HG03066 (cell line): ENCODE measurements around the gene ZG16B.

Experiments used
- ATAC-seq: cut with Tn5 transposase; IDR thresholded peaks from one replicate; pipeline ENCODE4 v1.9.1; 2021; ENCODE audit warnings: low read depth; ENCODE audit not compliant: unreplicated experiment

Gene ZG16B

GRCh38 chr16:2803545-2804195 lies 26.4 kb upstream of the ZG16B start:
- no peak for ATAC-seq

DNA sequence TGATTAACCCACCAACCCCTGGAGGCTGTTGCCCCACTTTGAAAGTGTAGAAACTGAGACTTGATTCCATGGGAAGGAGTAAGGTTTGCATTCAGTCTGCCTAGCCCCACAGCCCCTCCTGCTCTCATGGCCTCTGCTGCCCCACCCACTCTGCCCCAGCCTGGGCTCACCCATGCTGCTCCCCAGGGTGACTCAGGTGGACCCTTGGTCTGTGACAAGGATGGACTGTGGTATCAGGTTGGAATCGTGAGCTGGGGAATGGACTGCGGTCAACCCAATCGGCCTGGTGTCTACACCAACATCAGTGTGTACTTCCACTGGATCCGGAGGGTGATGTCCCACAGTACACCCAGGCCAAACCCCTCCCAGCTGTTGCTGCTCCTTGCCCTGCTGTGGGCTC lies 25.4 kb upstream of the ZG16B start:
- ATAC-seq = no peak

GRCh38 chr16:2806286-2806685 lies 23.8 kb upstream of the ZG16B start:
- ATAC-seq = no peak

GRCh38 chr16:2808181-2808580 lies 21.9 kb upstream of the ZG16B start:
- no peak for ATAC-seq

GRCh38 chr16:2809149-2809760 lies 20.8 kb upstream of the ZG16B start:
- ATAC-seq = no peak

DNA sequence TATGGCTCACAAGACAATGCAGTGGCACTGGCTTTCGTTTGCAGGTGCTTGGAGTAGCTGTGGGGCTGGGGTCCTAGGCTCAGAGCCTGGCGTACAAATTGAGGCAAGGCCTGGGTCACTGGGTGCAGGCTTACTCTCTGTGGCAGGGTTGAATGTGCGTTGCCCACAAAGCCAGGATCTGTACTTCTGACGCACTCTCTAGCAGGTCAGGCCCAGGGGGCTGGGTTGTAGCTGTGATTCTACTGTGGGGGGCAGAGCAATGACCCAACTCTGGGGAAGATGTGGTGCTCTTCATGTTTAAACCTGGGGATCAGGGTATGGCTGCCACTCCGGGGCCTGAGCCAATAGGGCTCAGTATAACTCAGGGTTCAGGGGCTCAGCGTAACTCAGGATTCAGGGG lies 19.5 kb upstream of the ZG16B start:
- ATAC-seq = no peak

DNA sequence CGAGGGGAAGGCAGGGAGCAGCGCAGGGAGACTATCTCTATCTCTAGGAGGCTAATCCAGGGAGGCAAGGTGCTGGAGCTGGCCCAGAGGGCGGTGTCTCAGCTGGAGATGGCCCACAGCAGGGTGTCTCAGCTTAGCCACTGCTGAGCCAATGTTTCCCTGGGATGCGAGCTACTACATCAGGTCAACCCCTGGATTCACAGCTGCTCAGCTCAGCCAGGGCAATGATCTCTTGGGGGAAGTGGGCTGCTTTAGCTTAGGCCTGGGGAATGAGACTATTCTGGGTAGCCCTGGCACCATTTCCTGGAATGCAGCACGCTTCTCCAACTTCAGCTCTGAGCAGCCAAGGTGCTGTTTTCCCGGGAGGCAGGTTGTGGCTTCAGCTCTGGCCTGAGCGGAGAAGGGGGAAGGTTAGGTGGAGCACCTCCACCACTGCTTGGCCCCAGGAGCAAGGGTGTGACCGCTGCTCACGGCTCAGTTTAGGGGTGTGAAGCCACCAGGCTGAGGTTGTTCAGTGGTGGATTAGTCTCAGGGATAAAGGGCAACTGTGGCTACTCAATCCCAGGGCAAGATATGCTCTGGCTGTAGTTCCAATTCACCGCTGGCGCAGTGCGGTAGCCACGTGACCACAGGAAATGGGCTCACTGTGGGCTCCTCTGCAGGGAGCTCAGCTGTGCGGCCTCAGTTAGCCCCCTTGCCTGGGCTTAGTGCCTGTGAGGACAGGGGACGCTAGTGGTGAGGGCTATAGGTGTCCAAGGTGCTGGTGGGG lies 18.2 kb upstream of the ZG16B start:
- ATAC-seq = no peak

GRCh38 chr16:2813771-2814221 lies 16.3 kb upstream of the ZG16B start:
- no peak for ATAC-seq

GRCh38 chr16:2814551-2815298 lies 15.4 kb upstream of the ZG16B start:
- ATAC-seq = no peak

DNA sequence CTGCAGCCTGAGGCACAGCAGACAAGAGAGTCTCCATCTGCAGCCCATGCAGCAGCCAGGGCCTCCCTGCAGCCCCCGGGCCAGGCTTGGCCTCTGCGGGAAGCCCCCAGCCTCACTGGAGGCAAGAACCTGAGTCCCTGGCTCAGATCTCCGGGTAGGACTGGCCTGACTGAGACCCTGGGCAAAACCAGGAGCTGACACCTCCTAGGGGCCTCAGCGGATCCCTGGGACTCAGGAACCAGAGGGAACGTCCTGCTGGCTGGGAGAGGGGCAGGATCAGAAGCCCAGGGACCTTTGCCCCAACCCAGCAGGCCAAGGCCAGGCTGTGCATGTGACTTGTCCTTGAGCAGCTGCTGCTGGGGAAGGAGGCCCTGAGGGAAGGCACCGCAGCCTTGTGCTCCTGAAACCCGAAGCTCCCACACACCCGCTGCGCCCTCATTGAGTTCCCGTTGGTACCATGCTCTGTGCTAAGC lies 14.8 kb upstream of the ZG16B start:
- ATAC-seq = no peak

DNA sequence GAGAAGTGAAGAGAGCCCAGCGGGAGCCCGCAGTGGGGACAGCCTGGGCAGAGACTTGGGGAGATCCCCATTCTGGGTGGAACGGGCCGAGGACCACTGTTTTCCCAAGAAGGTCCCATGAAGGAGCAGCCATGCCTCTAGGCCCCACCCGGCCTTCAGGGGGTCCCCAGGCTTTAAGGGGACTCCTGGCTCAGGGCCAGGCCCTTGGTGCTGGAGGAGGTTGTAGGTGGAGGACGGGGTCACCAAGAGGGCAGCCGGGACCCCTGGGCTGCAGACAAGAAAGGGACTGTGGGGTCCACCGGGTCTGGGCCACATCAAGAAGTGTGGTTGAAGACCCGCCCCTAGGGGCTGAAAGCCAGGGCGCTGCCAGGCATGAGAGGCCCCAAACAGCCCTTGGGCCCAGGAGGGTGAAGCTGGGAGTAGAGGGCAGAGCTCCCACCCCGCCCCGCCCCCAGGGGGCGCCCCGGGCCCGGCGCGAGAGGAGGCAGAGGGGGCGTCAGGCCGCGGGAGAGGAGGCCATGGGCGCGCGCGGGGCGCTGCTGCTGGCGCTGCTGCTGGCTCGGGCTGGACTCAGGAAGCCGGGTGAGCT lies 13.3 kb upstream of the ZG16B start, which contains the start of gene PRSS21:
PRSS21 (plus strand) TSS at position 487 of the 589 bp plus-strand sequence; CDS start at position 519, 32 bp downstream.
- ATAC-seq = no peak

GRCh38 chr16:2817340-2818271 lies 12.5 kb upstream of the ZG16B start:
- ATAC-seq = no peak

DNA sequence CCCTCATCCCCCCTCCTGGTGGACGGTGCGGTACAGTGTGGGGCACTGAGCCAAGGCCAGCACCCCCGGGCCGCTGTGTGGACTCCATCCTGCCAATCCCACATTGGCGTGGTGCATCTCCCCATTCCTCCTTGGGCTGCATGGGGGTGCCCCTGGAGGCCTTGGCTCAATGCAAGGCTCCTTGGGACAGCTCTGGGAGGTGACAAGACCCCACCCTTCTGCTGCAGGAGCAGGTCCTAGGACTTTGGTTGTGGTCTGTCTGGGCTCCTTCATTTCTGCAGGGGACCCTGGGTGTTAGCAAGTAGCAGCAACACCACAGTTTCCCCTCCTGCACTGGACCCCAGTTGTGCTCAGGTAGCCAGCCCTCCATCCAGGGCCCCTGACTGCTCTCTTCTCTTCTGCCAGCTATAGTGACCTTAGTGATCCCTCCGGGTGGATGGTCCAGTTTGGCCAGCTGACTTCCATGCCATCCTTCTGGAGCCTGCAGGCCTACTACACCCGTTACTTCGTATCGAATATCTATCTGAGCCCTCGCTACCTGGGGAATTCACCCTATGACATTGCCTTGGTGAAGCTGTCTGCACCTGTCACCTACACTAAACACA lies 11.7 kb upstream of the ZG16B start:
- ATAC-seq = no peak

DNA sequence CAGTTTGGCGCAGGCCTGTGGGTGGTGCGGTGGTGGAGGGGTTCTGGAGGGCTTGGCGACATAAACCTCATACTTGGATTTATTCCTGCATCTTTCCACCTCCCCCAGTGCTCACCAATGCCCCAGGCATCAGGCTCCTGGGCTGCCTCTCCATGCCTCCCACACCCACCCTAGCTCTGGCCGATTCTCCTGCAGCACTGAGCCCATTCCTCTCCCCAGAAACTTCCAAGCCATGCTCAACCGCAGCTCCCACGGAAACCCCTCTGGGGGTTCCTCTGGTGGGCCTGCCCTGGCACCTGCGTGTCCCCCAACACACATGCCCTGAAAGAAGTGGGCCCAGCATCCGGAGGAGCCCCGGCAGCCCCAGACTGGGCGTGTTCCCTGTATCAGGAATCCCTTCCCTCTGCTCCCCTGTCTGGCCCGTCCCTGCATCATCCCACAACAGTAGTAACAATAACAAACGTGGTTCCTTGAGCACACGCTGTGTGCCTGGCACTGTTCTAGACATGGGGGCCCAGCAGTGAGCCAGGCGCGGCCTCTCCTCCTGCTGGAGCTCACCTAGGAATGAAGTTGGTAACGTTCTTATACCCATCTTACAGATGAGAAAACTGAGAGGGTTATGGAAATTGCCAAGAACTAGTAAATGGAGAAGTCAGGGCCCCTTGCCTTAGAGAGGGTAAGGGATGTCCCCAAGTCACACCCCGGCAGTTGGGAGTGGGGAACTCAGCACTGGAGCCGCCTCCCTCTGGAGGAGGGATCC lies 10.7 kb upstream of the ZG16B start:
- no peak for ATAC-seq

DNA sequence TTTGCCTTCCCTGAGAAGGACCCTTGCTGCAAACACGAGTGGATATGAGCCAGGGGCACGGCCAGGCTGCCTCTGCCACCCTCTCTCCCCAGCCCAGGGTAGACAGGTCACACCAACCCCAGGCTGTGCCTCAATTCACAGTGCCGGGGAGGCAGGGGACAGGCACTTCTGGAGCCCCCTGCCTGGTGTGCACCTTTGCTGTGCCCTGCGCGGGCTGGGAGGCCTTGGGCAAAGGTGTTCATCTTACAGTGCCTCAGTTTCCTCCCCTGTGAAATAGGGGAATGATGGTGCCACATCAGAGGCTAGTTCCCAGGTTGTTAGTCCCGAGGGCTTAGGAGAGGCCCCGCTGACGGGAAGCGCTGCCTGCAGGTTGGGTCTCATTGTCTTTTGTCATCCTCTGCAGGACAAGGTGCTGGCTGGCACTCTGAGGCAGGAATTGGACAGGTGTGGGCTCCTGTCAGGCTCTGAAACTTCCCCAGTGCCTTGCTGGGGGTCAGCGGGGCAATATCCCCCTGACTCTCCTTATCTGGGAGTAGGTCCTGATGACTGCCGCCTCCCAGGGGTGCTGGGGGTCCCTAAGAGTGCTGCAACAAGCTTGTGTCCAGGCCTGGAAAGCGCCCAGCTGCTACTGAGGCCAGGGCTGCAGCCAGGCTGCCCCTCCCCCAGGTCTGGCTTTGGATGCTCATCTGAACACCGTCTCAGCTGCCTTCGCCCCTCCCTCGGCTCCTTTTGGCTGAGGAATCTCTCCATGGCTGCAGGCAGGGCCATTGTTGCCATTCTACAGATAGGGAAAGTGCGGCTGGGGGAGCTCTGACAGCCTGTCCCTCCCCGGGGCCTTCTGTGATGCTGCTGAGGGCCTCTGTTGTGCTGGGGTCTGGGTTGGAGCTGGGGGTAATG lies 9.9 kb upstream of the ZG16B start:
- ATAC-seq = no peak

GRCh38 chr16:2820836-2821486 lies 9.1 kb upstream of the ZG16B start:
- no peak for ATAC-seq
